Spleen (tissue), 11 donors: ENCODE data around the gene SAP130. TPM values are rescaled to one million over a fixed set of nuclear protein-coding genes. Genes with fewer than 3 reads are reported as not detected.

Experiments
- DNase-seq: peaks from one replicate; pipeline ENCODE4 v3.0.0-alpha.2; 2020
- H3K27ac ChIP-seq, 8 donors: fragments of 200-600 bp; sonication (generic) in 7 of 8; 1 replicate in 4 of 8; 2 replicates in 4 of 8; pipeline versions ENCODE4 v1.5.0 to v1.8.0; 2016 to 2021; ENCODE audit warnings: inconsistent platforms in 4 of 8, mild to moderate bottlenecking in 4 of 8, moderate library complexity in 1 of 8
- H3K27me3 ChIP-seq, 7 donors: fragments of 200-600 bp; sonication (generic) in 6 of 7; replicated peaks in 1 of 7; 1 replicate in 4 of 7; 2 replicates in 3 of 7; pipeline versions ENCODE4 v1.5.0 to v1.8.0; 2016 to 2021; ENCODE audit warnings: inconsistent platforms in 3 of 7, mild to moderate bottlenecking in 1 of 7
- H3K36me3 ChIP-seq, 6 donors: fragments of 200-600 bp; sonication (generic) in 5 of 6; 1 replicate in 4 of 6; 2 replicates in 2 of 6; pipeline versions ENCODE4 v1.5.0 to v1.8.0; 2016 to 2021; ENCODE audit warnings: inconsistent platforms in 2 of 6
- H3K4me1 ChIP-seq, 6 donors: fragments of 200-600 bp; sonication (generic) in 5 of 6; 1 replicate in 3 of 6; 2 replicates in 3 of 6; pipeline versions ENCODE4 v1.5.0 to v1.8.0; 2016 to 2021; ENCODE audit warnings: inconsistent platforms in 3 of 6
- H3K4me3 ChIP-seq, 8 donors: fragments of 200-600 bp; sonication (generic) in 7 of 8; 1 replicate in 4 of 8; 2 replicates in 4 of 8; pipeline versions ENCODE4 v1.5.0 to v1.8.0; 2016 to 2021; ENCODE audit warnings: inconsistent platforms in 4 of 8, mild to moderate bottlenecking in 4 of 8, moderate library complexity in 2 of 8
- H3K9me3 ChIP-seq, 8 donors: fragments of 200-600 bp; sonication (generic) in 7 of 8; 1 replicate in 4 of 8; 2 replicates in 4 of 8; pipeline versions ENCODE4 v1.5.0 to v1.8.0; 2016 to 2021; ENCODE audit warnings: inconsistent platforms in 4 of 8
- POLR2A ChIP-seq, 3 donors: fragments of 450-650 bp; IDR thresholded peaks; one replicate each; pipeline ENCODE4 v1.5.1; 2017; ENCODE audit warnings: antibody characterized with exemption in 3 of 3, mild to moderate bottlenecking in 1 of 3
- POLR2AphosphoS5 ChIP-seq, 3 donors: sonication (generic); formaldehyde crosslinking; IDR thresholded peaks; one replicate each; pipeline ENCODE4 v1.5.1; 2017; ENCODE audit warnings: antibody characterized with exemption in 3 of 3
- WGBS, 5 donors: extraction: QIAGEN DNeasy Blood & Tissue Kit in 3 of 5; methylation state at CpG; one replicate each; pipeline versions ENCODE4 v1.1.5 to v1.1.7; 2013 to 2018; 5-methylcytosine and 5-hydroxymethylcytosine counted together
- intact Hi-C: fragments of 100-400 bp; cut with DNase I; formaldehyde crosslinking; loops from one replicate; pipeline ENCODE4 v1.15.0; 2023; ENCODE audit warnings: low total_unique reads
- polyA plus RNA-seq, 3 donors: library from polyadenylated mRNA; stranded (reverse); fragments of 200-250 nt; gene quantifications; one replicate each; pipeline ENCODE4 v1.2.1, GENCODE V29; 2013
- total RNA-seq, 7 donors: library from RNA; depleted of rRNA in 3 of 7; stranded (reverse); fragments of >200 nt in 3 of 7; fragmentation: NEBNext Ultra II Directional in 4 of 7; extraction: Animal tissue kit (Norgen Biotek cat#: 25700) in 4 of 7; gene quantifications; one replicate each; pipeline versions ENCODE4 v1.1.0 to v1.2.1, GENCODE V29; 2016 to 2021
- TF ChIP-seq, protein P1 (sequence below), 11 experiments: fragments of 200-600 bp in 7 of 11; fragments of 450-650 bp in 4 of 11; sonication (generic) in 4 of 11; IDR thresholded peaks in 8 of 11; conservative IDR thresholded peaks in 3 of 11; 1 replicate in 7 of 11; 2 replicates in 4 of 11; pipeline versions ENCODE4 v1.4.0 to v1.8.0; 2016 to 2021; ENCODE audit warnings: antibody characterized with exemption in 11 of 11, inconsistent platforms in 4 of 11, mild to moderate bottlenecking in 1 of 11
- donor health status: healthy with polysubstance abuse.
- donor health status: DM: no; HTN: no; CAD: no; lungs with moderate emphysema.
- donor health status: DM: no; HTN: no; CAD: no.
- donor health status: Bipolar disorder and iron deficiency.
- donor health status: healthy.
- donor health status: DM: no; HTN: no; CAD: no.
- donor health status: DM: yes; HTN: yes; CAD: no.

Gene SAP130
- total and polyA plus RNA-seq, 10 donors: 3.6 to 23.5 (median 16.5) TPM

DNA sequence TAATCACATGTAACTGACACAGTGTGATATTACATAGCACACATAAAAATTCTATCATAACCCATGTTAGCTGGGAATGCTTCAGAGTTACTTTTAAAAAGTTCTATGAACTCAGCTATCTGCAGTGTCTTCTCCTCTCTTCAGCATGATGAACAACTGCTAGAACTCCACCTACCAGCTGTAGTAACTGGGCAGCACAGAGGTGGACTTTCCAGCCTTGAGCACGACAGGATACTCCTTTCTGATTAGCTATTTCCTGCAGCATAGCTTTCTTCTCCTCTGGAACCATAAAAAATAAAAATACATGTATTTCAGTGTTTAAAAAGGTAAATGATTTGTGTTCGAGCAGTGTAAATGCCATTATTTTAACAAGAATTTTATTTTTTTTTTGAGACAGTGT, 82.6 kb downstream of the SAP130 start:
- no peak for DNase-seq
- Histone ChIP-seq H3K9me3 (no peaks in the 10 kb centered on the region), H3K36me3 (peaks cover 6 to 100% (median 90%) of the 10 kb centered on the region in 6 donors), H3K4me3 (no peak overlapping the region), H3K27ac (no peak overlapping the region), H3K4me1 (no peaks in the 10 kb centered on the region), H3K27me3 (no peaks in the 10 kb centered on the region)
- intact Hi-C loops: no loop called here
- TF ChIP-seq POLR2A (IDR thresholded peaks at IDR 0.05) (no peak), POLR2AphosphoS5 (IDR thresholded peaks at IDR 0.05) (no peak)
- TF ChIP-seq, protein P1, sequence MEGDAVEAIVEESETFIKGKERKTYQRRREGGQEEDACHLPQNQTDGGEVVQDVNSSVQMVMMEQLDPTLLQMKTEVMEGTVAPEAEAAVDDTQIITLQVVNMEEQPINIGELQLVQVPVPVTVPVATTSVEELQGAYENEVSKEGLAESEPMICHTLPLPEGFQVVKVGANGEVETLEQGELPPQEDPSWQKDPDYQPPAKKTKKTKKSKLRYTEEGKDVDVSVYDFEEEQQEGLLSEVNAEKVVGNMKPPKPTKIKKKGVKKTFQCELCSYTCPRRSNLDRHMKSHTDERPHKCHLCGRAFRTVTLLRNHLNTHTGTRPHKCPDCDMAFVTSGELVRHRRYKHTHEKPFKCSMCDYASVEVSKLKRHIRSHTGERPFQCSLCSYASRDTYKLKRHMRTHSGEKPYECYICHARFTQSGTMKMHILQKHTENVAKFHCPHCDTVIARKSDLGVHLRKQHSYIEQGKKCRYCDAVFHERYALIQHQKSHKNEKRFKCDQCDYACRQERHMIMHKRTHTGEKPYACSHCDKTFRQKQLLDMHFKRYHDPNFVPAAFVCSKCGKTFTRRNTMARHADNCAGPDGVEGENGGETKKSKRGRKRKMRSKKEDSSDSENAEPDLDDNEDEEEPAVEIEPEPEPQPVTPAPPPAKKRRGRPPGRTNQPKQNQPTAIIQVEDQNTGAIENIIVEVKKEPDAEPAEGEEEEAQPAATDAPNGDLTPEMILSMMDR (IDR thresholded peaks at IDR 0.05 in 8 of 11, conservative IDR thresholded peaks at IDR 0.05 in 3 of 11): no peak
- WGBS, 5 donors: 78 to 92% (median 81%) methylated on average over 2 of the region's 2 CpGs

DNA sequence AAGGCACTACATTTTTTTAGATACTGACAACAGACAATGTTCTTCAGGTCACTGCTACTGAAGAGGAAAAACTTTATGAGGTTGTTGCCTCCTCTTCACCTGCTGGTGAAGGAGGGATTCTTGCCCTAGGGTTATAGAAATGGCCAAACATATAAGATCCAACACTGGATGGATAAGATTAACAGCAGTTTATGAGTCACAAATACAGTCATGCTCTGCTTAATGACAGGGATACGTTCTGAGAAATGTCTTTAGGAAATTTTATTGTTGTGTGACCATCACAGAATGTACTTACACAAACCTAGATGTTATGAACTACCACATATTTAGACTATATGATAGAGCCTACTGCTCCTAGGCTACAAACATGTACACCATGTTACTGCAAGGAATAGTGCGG, 84.7 kb downstream of the SAP130 start:
- no peaks in the 10 kb centered on the region for H3K4me1 ChIP-seq
- WGBS, 5 donors: 89 to 94% (median 94%) methylated on average over 2 of the region's 2 CpGs
- no peak overlapping the region for H3K4me3 ChIP-seq
- H3K9me3 ChIP-seq: no peaks in the 10 kb centered on the region
- no peak for TF ChIP-seq POLR2A (IDR thresholded peaks at IDR 0.05)
- no peak for TF ChIP-seq POLR2AphosphoS5 (IDR thresholded peaks at IDR 0.05)
- TF ChIP-seq, protein P1 (IDR thresholded peaks at IDR 0.05 in 8 of 11, conservative IDR thresholded peaks at IDR 0.05 in 3 of 11): no peak
- no peaks in the 10 kb centered on the region for H3K27me3 ChIP-seq
- H3K27ac ChIP-seq: no peak overlapping the region
- intact Hi-C loops: no loop called here
- H3K36me3 ChIP-seq: peaks cover 6 to 80% (median 69%) of the 10 kb centered on the region in 6 donors
- no peak for DNase-seq

DNA sequence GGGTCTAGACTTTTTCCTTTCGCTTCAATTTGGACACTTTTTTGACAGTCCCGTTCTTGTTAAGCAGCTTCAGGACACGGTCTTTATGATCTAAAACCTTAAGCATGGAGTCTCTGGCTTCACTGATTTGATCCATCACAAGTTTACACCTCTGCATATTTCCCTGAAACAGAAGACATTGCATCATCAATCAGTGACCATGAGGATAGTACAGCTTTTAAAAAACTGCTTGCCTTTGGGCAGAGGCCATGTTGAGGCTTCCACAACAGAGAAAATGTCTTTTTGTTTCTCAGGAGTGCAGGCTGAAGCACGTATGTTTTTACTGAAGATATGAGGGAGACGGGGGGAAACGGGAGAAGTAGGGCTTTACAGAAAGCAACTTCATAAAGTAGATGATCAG, 85.9 kb downstream of the SAP130 start:
- H3K27me3 ChIP-seq: no peaks in the 10 kb centered on the region

DNA sequence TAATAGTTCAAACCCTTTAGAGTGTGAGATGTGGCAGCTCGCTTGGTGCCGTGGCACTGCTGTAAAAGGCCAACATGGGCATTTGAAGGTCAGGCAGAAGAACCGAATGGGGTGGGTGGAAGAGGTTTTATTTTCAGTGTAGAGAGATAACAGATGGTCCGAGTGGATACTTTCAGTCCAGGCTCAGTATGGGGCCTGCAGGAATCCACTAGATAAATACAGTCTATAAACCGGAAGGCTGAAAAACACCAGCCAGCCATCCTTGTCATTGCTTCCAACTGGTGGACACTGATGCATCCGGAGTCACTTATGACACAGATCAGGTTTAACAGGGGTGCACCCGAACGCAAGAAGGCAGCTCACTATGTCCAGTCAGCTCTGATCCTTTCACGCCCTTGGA, 86.4 kb downstream of the SAP130 start:
- no peak overlapping the region for H3K4me3 ChIP-seq
- no peaks in the 10 kb centered on the region for H3K9me3 ChIP-seq
- no peaks in the 10 kb centered on the region for H3K27me3 ChIP-seq
- DNase-seq: no peak
- intact Hi-C loops: no loop called here
- H3K27ac ChIP-seq: no peak overlapping the region
- H3K4me1 ChIP-seq: no peaks in the 10 kb centered on the region
- H3K36me3 ChIP-seq: peaks cover 6 to 63% (median 59%) of the 10 kb centered on the region in 6 donors
- 94 to 97% (median 96%) methylated on average over 9 of the region's 9 CpGs for WGBS, 5 donors
- TF ChIP-seq, protein P1 (IDR thresholded peaks at IDR 0.05 in 8 of 11, conservative IDR thresholded peaks at IDR 0.05 in 3 of 11): no peak
- TF ChIP-seq POLR2AphosphoS5 (IDR thresholded peaks at IDR 0.05) (no peak), POLR2A (IDR thresholded peaks at IDR 0.05) (no peak)

More for the DNA sequence above, 85.9 kb downstream of the SAP130 start:
- H3K9me3 ChIP-seq: no peaks in the 10 kb centered on the region
- TF ChIP-seq POLR2AphosphoS5 (IDR thresholded peaks at IDR 0.05) (no peak), POLR2A (IDR thresholded peaks at IDR 0.05) (no peak)
- TF ChIP-seq, protein P1 (IDR thresholded peaks at IDR 0.05 in 8 of 11, conservative IDR thresholded peaks at IDR 0.05 in 3 of 11): no peak
- no peak overlapping the region for H3K4me3 ChIP-seq
- intact Hi-C loops: no loop called here
- no peaks in the 10 kb centered on the region for H3K4me1 ChIP-seq
- no peak for DNase-seq
- peaks cover 6 to 69% (median 63%) of the 10 kb centered on the region in 6 donors for H3K36me3 ChIP-seq
- WGBS, 5 donors: 94 to 98% (median 96%) methylated on average over 6 of the region's 6 CpGs
- no peak overlapping the region for H3K27ac ChIP-seq
